Measurements from ENCODE around the gene CLK4.

The CLK4 gene

DNA sequence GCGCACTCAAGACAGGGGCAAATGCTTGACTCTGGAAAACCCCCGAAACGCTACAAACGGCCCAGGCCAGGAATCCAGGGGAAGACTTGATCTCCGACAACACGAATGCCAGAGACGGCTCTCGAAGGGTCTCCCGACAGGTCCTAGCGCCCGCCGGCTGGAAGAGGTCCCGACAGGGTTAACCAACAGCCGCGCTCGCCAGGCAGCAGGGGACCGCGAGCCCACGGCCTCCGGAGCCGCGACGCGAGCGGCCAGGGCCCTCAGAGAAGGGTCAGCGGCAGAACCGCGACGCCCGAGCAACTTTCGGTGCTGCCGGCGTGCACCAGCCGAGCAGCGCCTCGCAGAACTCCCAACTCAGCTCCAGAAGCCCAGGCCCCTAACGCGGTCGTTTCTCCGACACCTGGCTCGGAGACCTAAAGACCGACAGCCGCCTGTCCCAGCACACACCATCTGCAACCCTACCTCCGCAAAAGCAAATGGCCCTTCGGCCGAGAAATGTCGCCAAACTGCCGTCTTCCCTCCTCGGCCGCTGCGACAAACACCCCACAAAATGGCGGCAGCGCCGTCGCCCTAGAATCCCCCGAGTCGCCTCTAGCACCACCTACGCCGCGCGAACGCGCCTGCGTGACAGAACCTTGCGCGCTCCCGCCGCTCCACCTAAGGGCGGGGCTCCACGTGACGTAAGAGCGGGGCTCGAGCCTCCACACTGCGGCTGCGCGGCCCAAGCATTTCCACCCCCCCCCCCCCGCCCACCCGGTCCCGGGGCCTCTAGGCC, at the start of gene CLK4:
TSS of gene CLK4 (minus strand) at position 567 of the 775 bp plus-strand sequence. CDS start 3,634 bp downstream, outside the sequence.
- DNase-seq, result peak; percentile 91 to 93

GRCh38 chr5:178675922-178676321, 49.1 kb upstream of the CLK4 start:
- no peak for DNase-seq

GRCh38 chr5:178674334-178674733, 47.5 kb upstream of the CLK4 start:
- no peak for DNase-seq

- DNase-seq, result no peak
These were observed 47.0 kb upstream of the CLK4 start for GRCh38 chr5:178673801-178674295.

DNA sequence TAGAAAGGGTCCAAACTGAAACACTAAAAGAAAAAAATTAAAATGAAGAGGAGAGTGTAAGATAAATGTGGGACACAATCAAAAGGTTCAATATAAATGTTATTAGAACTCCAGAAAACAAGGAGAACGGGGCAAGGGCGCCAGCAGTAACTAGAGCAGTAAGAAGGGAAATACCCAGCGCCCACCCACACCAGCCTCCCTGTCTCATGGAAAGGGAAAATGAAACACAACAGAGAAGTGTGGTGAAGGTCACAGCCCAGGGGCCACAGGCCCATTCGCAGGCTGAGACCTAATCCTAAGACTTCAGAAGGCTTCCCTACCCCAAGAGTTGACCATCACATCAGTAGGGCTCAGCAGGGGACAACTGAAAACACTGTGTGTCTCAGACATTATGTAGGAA, 45.8 kb upstream of the CLK4 start:
- DNase-seq, result no peak

DNA sequence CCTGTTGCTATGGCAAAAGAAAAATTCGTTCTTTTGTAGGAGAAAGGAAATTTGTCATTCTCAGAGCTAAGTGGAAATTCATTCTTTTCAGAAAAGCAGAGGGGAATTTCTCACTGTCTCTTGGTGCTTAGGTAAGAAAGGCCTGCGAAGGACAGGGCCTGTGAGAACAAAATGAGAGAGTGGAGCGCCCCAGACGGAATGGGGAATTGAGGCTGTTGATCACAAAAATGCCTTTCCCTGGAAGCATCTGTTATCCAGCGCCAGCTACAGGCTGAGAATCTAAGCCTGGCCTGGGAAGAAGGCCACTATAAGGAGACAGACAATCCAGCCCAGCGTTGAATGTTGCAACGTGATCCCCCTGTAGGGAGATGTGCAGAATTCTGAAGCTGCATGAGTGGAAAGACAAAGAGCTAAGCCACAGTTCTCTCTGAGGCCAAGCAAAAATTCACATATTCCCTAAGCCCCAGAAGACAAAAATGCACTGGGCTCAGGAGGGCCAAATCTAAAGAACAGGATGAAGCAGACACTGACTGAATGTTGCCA, 44.8 kb upstream of the CLK4 start:
- DNase-seq, result no peak

- no peak for DNase-seq
These were observed 43.6 kb upstream of the CLK4 start for GRCh38 chr5:178670351-178670885.

DNA sequence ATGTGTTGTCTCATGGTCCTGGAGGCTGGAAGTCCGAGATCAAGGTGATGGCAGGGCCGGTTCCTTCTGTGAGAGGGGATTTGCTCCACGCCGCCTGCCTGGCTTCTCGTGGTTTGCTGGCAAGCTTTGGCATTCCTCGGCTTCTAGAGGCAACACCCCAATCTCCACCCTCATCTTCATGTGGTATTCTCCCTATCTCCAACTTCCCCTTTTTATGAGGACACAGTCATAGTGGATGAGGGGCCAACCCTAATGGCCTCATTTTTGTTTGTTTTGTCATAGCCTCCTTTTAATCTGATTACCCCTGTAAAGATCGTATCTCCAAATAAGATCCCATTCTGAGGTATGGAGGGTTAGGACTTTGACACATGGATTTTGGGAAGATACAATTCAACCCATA, 41.7 kb upstream of the CLK4 start:
- DNase-seq, result no peak

DNA sequence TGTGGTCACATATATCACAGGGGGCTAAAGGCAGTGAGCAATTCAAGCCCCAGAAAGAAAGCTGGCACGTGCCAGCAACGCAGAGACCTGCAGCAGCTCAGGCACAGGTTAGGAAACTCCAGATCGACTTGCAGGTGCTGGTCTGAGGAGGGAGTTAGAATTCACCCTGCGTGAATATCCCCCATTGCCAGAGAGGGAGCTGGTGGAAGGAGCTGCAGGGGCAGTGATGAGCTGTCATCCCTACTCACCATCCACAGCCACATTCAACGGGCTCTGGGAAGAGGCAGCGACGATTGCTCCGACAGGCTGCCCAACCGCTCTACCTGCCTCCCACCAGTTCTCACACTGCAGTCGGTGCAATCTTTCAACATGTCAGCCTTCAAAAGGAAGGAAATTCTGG, 40.8 kb upstream of the CLK4 start:
- no peak for DNase-seq

GRCh38 chr5:178667101-178667500, 40.3 kb upstream of the CLK4 start:
- DNase-seq, result no peak

GRCh38 chr5:178664141-178664540, 37.3 kb upstream of the CLK4 start:
- no peak for DNase-seq

- no peak for DNase-seq
These were observed 35.7 kb upstream of the CLK4 start for GRCh38 chr5:178662541-178662860.

- DNase-seq, result no peak
These were observed 35.1 kb upstream of the CLK4 start for GRCh38 chr5:178661836-178662540.

GRCh38 chr5:178651046-178651810, 24.4 kb upstream of the CLK4 start:
- no peak for DNase-seq

- DNase-seq, result no peak
These were observed 23.4 kb upstream of the CLK4 start for GRCh38 chr5:178650214-178650613.

GRCh38 chr5:178649580-178649979, 22.7 kb upstream of the CLK4 start:
- no peak for DNase-seq

GRCh38 chr5:178644826-178645545, 18.1 kb upstream of the CLK4 start:
- no peak for DNase-seq

GRCh38 chr5:178642351-178642909, 15.6 kb upstream of the CLK4 start:
- DNase-seq, result no peak

DNA sequence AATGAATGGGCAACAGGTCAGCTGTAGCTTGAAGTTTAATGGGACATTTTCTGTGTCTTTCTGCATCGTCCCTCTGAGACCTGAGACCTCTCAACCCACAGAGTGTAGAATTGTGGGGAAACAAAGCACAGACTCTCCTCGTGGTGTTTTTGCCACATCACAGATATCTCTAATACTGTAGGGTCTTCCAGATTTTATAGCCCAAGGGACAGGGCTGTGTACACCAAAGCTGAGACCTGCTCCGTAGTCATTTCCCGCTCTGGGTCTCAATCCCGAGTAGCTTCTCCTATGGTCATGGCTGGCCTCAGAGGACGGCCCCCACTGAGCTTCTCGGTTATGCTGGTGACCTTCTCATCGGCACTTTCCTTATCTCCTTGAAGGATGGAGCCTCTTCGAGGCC, 14.9 kb upstream of the CLK4 start:
- DNase-seq, result no peak

GRCh38 chr5:178640331-178641045, 13.6 kb upstream of the CLK4 start:
- no peak for DNase-seq

DNA sequence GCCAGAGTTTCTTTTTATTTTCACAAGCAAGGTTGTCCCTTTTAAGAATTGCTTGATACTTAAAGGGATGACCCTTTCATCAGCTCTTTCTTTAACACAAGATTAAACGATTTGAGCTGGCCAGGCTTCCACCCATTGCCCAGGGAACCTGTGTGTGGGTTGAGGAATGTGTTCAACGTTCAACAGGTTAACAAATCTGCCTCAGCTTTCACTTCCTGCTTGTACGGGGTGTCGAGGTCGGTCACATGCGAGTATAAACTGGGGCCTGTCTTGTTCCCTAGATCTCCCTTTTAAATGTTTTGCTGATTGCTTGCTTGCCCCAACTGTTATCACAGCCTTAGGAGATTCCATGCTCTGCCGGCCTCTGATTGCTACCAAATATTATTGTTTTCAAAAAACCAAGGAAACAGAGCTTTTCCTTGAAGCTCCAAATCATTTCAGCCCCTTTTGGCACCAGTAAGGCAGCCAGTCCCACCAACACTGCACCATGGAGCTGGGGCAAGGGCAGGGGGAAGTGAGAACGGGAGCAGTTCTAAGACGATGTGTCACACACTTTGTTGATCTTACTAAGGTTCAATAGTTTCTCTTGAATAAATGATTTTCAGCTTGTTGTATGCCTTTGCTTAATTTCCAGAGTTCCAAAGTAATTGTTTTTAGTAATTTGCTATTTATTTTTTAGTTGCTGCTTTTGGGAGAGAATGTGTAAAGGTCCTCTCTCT, 10.7 kb upstream of the CLK4 start:
- no peak for DNase-seq

Data from bone marrow (tissue), 2 donors.